ENCODE data around the gene BAZ2A.

Gene BAZ2A

DNA sequence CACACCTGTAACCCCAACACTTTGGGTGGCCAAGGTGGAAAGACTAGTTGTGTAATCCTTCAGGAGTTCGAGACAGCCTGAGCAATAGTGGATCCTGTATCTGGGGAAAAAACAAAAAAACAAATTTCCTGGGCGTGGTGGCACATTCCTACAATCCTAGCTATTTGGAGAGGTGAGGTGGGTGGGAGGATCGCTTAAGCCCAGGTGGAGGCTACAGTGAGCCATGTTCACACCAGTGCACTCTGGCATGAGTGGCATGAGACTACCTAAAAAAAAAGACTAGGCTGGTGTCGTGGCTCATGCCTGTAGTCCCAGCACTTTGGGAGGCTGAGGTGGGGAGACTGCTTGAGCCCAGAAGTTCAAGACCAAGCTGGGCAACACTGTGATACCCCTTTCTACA is 40.7 kb upstream of the BAZ2A start:
- no peak overlapping the region for H3K4me3 ChIP-seq (ENCODE audit: low read depth, low read length)
- no peaks in the 10 kb centered on the region for H3K9me3 ChIP-seq (ENCODE audit: control insufficient read depth, low read length)
- peaks cover 64% of the 10 kb centered on the region for H3K79me2 ChIP-seq
- H3K4me2 ChIP-seq (ENCODE audit: low read length): no peak overlapping the region
- no peaks in the 10 kb centered on the region for H3K36me3 ChIP-seq (ENCODE audit: control insufficient read depth, insufficient read depth, low read length)
- H3K9ac ChIP-seq: no peak overlapping the region
- no peak overlapping the region for H2AFZ ChIP-seq
- peaks cover 5% of the 10 kb centered on the region for H3K4me1 ChIP-seq
- no peaks in the 10 kb centered on the region for H3K27me3 ChIP-seq (ENCODE audit: control insufficient read depth, insufficient read depth, low read length)
- TF ChIP-seq, protein P1, sequence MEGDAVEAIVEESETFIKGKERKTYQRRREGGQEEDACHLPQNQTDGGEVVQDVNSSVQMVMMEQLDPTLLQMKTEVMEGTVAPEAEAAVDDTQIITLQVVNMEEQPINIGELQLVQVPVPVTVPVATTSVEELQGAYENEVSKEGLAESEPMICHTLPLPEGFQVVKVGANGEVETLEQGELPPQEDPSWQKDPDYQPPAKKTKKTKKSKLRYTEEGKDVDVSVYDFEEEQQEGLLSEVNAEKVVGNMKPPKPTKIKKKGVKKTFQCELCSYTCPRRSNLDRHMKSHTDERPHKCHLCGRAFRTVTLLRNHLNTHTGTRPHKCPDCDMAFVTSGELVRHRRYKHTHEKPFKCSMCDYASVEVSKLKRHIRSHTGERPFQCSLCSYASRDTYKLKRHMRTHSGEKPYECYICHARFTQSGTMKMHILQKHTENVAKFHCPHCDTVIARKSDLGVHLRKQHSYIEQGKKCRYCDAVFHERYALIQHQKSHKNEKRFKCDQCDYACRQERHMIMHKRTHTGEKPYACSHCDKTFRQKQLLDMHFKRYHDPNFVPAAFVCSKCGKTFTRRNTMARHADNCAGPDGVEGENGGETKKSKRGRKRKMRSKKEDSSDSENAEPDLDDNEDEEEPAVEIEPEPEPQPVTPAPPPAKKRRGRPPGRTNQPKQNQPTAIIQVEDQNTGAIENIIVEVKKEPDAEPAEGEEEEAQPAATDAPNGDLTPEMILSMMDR (IDR thresholded peaks at IDR 0.05): no peak
- no peak overlapping the region for H3K27ac ChIP-seq

DNA sequence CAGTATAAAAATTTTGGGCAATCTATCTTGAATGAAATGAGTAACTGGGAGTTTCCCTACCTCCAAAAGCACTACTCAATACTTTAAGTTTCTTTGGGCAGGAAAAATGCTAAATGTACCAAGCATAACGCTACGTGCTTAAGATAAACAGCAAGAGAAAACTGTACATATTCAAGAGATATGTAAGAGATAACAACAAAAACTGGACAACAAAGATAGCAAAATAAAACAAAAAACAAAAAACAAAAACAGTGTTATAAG is 38.0 kb upstream of the BAZ2A start:
- peaks cover 41% of the 10 kb centered on the region for H3K79me2 ChIP-seq
- H3K36me3 ChIP-seq (ENCODE audit: control insufficient read depth, insufficient read depth, low read length): no peaks in the 10 kb centered on the region
- no peak overlapping the region for H3K4me3 ChIP-seq (ENCODE audit: low read depth, low read length)
- H3K27ac ChIP-seq: no peak overlapping the region
- H3K27me3 ChIP-seq (ENCODE audit: control insufficient read depth, insufficient read depth, low read length): no peaks in the 10 kb centered on the region
- TF ChIP-seq, protein P1 (IDR thresholded peaks at IDR 0.05): no peak
- no peak overlapping the region for H2AFZ ChIP-seq
- no peak overlapping the region for H3K4me2 ChIP-seq (ENCODE audit: low read length)
- peaks cover 5% of the 10 kb centered on the region for H3K4me1 ChIP-seq
- no peaks in the 10 kb centered on the region for H3K9me3 ChIP-seq (ENCODE audit: control insufficient read depth, low read length)
- H3K9ac ChIP-seq: no peak overlapping the region

DNA sequence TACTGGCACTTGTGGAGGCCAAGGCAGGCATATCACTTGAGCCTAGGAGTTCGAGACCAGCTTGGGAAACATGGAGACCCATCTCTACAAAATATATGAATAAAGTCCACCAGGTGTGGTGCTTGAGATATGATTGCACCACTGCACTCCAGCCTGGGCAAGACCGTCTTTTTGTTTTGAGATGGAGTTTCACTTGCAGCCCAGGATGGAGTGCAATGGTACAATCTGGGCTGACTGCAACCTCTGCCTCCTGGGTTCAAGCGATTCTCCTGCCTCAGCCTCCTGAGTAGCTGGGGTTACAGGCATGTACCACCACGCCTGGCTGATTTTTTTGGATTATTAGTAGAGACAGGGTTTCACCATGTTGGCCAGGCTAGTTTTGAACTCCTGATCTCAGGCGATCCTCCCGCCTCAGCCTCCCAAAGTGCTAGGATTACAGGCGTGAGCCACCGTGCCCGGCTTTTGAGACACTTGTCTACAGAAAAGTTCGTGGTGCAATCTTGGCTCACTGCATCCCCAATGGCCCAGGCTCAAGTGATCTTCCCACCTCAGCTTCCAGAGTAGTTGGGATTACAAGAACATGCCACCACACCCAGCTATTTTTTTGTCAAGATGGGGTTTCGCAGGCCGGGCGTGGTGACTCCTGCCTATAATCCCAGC is 32.0 kb upstream of the BAZ2A start:
- H3K27me3 ChIP-seq (ENCODE audit: control insufficient read depth, insufficient read depth, low read length): no peaks in the 10 kb centered on the region
- TF ChIP-seq, protein P1 (IDR thresholded peaks at IDR 0.05): no peak
- no peaks in the 10 kb centered on the region for H3K9me3 ChIP-seq (ENCODE audit: control insufficient read depth, low read length)
- no peak overlapping the region for H3K9ac ChIP-seq
- no peak overlapping the region for H3K27ac ChIP-seq
- H3K36me3 ChIP-seq (ENCODE audit: control insufficient read depth, insufficient read depth, low read length): no peaks in the 10 kb centered on the region
- H3K79me2 ChIP-seq: no peaks in the 10 kb centered on the region
- no peak overlapping the region for H3K4me2 ChIP-seq (ENCODE audit: low read length)
- peaks cover 3% of the 10 kb centered on the region for H3K4me1 ChIP-seq
- H3K4me3 ChIP-seq (ENCODE audit: low read depth, low read length): no peak overlapping the region
- H2AFZ ChIP-seq: no peak overlapping the region

DNA sequence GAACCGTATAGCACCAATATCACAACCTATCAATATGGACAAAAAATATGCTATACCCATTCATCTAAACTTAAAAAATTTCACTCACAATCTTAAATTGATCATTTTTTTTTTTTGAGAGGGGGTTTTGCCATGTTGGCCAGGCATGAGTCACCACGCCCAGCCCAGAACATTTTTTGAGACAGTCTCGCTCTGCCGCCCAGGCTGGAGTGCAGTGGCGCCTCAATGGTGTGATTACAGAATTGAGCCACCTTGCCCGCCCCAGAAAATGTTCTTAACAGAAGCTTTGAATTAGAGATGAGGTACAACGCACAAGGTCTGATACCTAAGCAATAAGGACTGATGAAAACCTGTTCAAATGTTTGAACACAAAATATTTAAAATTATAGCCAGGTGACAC is 31.4 kb upstream of the BAZ2A start:
- Histone ChIP-seq H3K4me3 (ENCODE audit: low read depth, low read length) (no peak overlapping the region), H3K4me2 (ENCODE audit: low read length) (no peak overlapping the region), H3K27me3 (ENCODE audit: control insufficient read depth, insufficient read depth, low read length) (no peaks in the 10 kb centered on the region), H3K36me3 (ENCODE audit: control insufficient read depth, insufficient read depth, low read length) (no peaks in the 10 kb centered on the region), H2AFZ (no peak overlapping the region), H3K9ac (no peak overlapping the region), H3K4me1 (peaks cover 3% of the 10 kb centered on the region), H3K9me3 (ENCODE audit: control insufficient read depth, low read length) (no peaks in the 10 kb centered on the region), H3K79me2 (no peaks in the 10 kb centered on the region), H3K27ac (no peak overlapping the region)
- TF ChIP-seq, protein P1 (IDR thresholded peaks at IDR 0.05): no peak

DNA sequence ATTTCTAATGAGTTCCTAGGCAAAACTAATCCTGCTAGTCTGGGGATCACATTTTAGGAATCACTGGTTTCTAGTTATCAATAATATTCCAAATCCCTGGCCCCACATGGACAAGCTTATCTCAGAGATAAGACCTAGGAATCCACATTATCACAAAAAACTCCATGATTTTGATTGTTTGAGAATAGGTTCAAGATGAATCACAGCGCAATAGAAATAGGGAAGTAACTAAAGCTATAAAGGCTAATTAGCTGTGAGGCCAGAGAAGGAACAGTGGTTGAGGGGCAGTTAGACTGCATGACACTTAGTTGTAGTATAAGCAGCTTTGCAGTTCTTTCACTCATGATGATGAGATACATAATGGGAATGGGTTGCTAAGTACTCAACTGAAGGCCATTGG is 28.8 kb upstream of the BAZ2A start:
- Histone ChIP-seq H3K27me3 (ENCODE audit: control insufficient read depth, insufficient read depth, low read length) (no peaks in the 10 kb centered on the region), H3K27ac (no peak overlapping the region), H3K4me2 (ENCODE audit: low read length) (no peak overlapping the region), H2AFZ (no peak overlapping the region), H3K9me3 (ENCODE audit: control insufficient read depth, low read length) (no peaks in the 10 kb centered on the region), H3K4me3 (ENCODE audit: low read depth, low read length) (no peak overlapping the region), H3K79me2 (no peaks in the 10 kb centered on the region), H3K36me3 (ENCODE audit: control insufficient read depth, insufficient read depth, low read length) (no peaks in the 10 kb centered on the region), H3K4me1 (peaks cover 3% of the 10 kb centered on the region), H3K9ac (no peak overlapping the region)
- TF ChIP-seq, protein P1 (IDR thresholded peaks at IDR 0.05): no peak
